ENCODE data around the gene PCDH15. TPM values are rescaled to one million over a fixed set of nuclear protein-coding genes. Genes with fewer than 3 reads are reported as not detected.

The PCDH15 gene
- total RNA-seq, 1 experiment from 2014 or later: not detected

DNA sequence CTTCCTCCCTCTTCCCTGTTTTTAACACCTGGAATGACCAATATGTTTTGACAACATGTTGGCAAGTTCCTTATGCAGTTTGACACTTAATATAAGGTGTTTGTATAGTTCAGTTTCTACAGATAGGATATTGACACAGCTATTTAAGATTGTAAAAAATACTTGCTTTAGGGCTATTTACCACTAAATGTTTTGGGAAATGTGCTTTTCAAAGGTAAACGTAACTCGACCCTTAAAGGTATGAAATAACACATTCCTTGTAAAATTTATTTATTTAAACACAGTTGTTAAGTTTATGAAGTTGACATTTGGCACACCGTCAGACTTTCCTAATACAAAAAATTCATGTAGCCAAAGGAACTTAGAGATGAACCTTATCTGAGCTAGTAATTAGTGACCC is 817.6 kb downstream of the PCDH15 start:
- intact Hi-C loops (cut with micrococcal nuclease; ENCODE audit: unreplicated experiment): no loop called here
- ChIA-PET CTCF (no interaction called here), POLR2A (ENCODE audit: low non-redundant PET) (no interaction called here)
- DNase-seq (ENCODE audit: low spot score): no peak
- H3K4me3 ChIP-seq (ENCODE audit: low read depth, low read length, poor library complexity, severe bottlenecking): no peak overlapping the region
- H3K27ac ChIP-seq (ENCODE audit: low read depth, low read length, poor library complexity, severe bottlenecking): no peak overlapping the region
- H3K4me1 ChIP-seq (ENCODE audit: insufficient read depth, low read length, poor library complexity, severe bottlenecking): no peaks in the 10 kb centered on the region
- H3K9me3 ChIP-seq (ENCODE audit: low read depth, low read length, poor library complexity, severe bottlenecking): peaks cover 18% of the 10 kb centered on the region
- H3K27me3 ChIP-seq (replicated peaks; ENCODE audit: insufficient read depth, low read depth, low read length, poor library complexity): no peaks in the 10 kb centered on the region
- H3K36me3 ChIP-seq (ENCODE audit: insufficient read depth, low read length, poor library complexity, severe bottlenecking): no peaks in the 10 kb centered on the region
- BruUV-seq (replicated peaks): no TSS peak
- TF ChIP-seq EZH2 (IDR thresholded peaks at IDR 0.05; ENCODE audit: borderline replicate concordance, low read depth, low read length, poor library complexity, severe bottlenecking): no peak
- TF ChIP-seq, protein P1, sequence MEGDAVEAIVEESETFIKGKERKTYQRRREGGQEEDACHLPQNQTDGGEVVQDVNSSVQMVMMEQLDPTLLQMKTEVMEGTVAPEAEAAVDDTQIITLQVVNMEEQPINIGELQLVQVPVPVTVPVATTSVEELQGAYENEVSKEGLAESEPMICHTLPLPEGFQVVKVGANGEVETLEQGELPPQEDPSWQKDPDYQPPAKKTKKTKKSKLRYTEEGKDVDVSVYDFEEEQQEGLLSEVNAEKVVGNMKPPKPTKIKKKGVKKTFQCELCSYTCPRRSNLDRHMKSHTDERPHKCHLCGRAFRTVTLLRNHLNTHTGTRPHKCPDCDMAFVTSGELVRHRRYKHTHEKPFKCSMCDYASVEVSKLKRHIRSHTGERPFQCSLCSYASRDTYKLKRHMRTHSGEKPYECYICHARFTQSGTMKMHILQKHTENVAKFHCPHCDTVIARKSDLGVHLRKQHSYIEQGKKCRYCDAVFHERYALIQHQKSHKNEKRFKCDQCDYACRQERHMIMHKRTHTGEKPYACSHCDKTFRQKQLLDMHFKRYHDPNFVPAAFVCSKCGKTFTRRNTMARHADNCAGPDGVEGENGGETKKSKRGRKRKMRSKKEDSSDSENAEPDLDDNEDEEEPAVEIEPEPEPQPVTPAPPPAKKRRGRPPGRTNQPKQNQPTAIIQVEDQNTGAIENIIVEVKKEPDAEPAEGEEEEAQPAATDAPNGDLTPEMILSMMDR (conservative IDR thresholded peaks at IDR 0.05; ENCODE audit: low read depth, low read length): no peak

DNA sequence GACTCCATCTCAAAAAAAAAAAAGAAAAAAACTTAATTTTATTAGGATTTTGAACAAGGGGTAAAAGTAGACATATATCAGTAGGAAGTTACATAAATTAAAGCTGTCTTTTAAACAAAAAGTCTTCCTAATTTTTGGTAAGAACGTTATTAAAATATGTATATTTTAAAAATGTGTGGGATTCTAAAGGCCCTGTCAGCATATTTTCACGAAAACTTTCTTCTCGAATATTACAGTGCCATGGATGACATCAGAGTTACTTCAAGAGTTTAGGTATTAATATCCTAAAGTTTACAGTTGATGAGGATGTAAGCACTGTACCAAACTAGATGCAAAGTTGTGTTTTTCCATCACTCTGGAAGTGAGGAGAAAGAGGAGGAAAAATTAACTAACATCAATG is 820.8 kb downstream of the PCDH15 start:
- no TSS peak for BruUV-seq (replicated peaks)
- no peak overlapping the region for H3K4me3 ChIP-seq (ENCODE audit: low read depth, low read length, poor library complexity, severe bottlenecking)
- ChIA-PET CTCF (no interaction called here), POLR2A (ENCODE audit: low non-redundant PET) (no interaction called here)
- no peaks in the 10 kb centered on the region for H3K4me1 ChIP-seq (ENCODE audit: insufficient read depth, low read length, poor library complexity, severe bottlenecking)
- TF ChIP-seq, protein P1 (conservative IDR thresholded peaks at IDR 0.05; ENCODE audit: low read depth, low read length): no peak
- TF ChIP-seq EZH2 (IDR thresholded peaks at IDR 0.05; ENCODE audit: borderline replicate concordance, low read depth, low read length, poor library complexity, severe bottlenecking): no peak
- H3K9me3 ChIP-seq (ENCODE audit: low read depth, low read length, poor library complexity, severe bottlenecking): peaks cover 13% of the 10 kb centered on the region
- no peak overlapping the region for H3K27ac ChIP-seq (ENCODE audit: low read depth, low read length, poor library complexity, severe bottlenecking)
- intact Hi-C loops (cut with micrococcal nuclease; ENCODE audit: unreplicated experiment): no loop called here
- no peaks in the 10 kb centered on the region for H3K36me3 ChIP-seq (ENCODE audit: insufficient read depth, low read length, poor library complexity, severe bottlenecking)
- DNase-seq (ENCODE audit: low spot score): no peak
- no peaks in the 10 kb centered on the region for H3K27me3 ChIP-seq (replicated peaks; ENCODE audit: insufficient read depth, low read depth, low read length, poor library complexity)

DNA sequence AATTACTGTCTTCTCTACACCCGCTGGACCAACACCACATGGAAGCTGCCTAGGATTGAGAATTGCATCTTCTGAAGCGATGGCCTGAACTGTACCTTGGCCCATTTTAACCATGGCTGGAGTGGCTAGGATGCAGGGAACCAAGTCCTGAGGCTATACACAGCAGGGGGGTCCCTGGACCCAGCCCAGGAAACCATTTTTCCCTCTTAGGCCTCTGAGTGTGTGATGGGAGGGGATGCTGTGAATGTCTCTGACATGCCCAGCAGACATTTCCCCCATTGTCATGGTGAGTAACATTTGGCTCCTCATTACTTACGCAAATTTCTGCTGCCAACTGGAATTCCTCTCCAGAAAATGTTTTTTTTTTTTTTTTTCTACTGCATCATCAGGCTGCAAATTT is 822.7 kb downstream of the PCDH15 start:
- CTCF ChIA-PET: no interaction called here
- no peak overlapping the region for H3K4me3 ChIP-seq (ENCODE audit: low read depth, low read length, poor library complexity, severe bottlenecking)
- POLR2A ChIA-PET (ENCODE audit: low non-redundant PET): no interaction called here
- no peaks in the 10 kb centered on the region for H3K27me3 ChIP-seq (replicated peaks; ENCODE audit: insufficient read depth, low read depth, low read length, poor library complexity)
- peaks cover 11% of the 10 kb centered on the region for H3K9me3 ChIP-seq (ENCODE audit: low read depth, low read length, poor library complexity, severe bottlenecking)
- no peaks in the 10 kb centered on the region for H3K36me3 ChIP-seq (ENCODE audit: insufficient read depth, low read length, poor library complexity, severe bottlenecking)
- BruUV-seq (replicated peaks): no TSS peak
- no peaks in the 10 kb centered on the region for H3K4me1 ChIP-seq (ENCODE audit: insufficient read depth, low read length, poor library complexity, severe bottlenecking)
- TF ChIP-seq, protein P1 (conservative IDR thresholded peaks at IDR 0.05; ENCODE audit: low read depth, low read length): no peak
- TF ChIP-seq EZH2 (IDR thresholded peaks at IDR 0.05; ENCODE audit: borderline replicate concordance, low read depth, low read length, poor library complexity, severe bottlenecking): no peak
- H3K27ac ChIP-seq (ENCODE audit: low read depth, low read length, poor library complexity, severe bottlenecking): no peak overlapping the region
- no peak for DNase-seq (ENCODE audit: low spot score)
- intact Hi-C loops (cut with micrococcal nuclease; ENCODE audit: unreplicated experiment): no loop called here

All from A673 (cell line).